Activated naive CD4-positive, alpha-beta T cell treated with Interleukin-2 at 50 U/mL for 16 hours (primary cell): Measurements from ENCODE around the gene ACAP1.
A peak's percentile ranks its signal among the peaks of the same experiment; 100 is the strongest.

Experiments
- DNase-seq: peaks from one replicate; pipeline ENCODE4 v3.0.0-alpha.2; 2020

ACAP1 gene

DNA sequence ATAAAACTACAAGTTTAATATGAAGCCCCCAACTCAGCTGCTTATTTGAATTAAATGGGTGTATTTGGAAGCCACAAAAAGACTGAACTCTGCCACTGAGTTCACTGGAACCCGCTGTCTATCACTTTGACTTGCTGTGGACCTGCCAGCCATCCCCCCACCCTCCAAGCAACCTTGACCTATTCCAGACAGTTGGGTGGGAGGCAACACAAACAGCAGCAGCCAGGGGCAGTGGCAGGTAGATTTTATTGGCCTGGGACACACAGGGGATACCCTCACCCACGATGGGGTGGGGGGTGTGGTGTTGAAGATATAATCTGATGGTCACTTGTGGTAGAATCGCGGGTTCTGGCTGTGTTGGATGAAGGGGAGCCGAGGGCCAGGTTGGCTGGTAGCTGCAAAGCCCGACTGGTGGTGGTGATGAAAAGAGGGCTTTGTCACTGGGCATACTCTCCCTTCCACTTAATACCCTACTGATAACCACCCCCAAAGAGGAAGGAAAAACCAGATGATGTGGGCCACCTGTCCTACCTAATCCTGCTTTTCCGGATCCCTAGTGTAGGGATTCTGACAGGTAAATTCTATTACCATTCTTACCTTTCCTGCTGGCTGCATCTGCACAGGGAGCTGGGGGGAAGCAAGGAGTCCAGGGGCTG, 23.8 kb upstream of the ACAP1 start:
- no peak for DNase-seq

DNA sequence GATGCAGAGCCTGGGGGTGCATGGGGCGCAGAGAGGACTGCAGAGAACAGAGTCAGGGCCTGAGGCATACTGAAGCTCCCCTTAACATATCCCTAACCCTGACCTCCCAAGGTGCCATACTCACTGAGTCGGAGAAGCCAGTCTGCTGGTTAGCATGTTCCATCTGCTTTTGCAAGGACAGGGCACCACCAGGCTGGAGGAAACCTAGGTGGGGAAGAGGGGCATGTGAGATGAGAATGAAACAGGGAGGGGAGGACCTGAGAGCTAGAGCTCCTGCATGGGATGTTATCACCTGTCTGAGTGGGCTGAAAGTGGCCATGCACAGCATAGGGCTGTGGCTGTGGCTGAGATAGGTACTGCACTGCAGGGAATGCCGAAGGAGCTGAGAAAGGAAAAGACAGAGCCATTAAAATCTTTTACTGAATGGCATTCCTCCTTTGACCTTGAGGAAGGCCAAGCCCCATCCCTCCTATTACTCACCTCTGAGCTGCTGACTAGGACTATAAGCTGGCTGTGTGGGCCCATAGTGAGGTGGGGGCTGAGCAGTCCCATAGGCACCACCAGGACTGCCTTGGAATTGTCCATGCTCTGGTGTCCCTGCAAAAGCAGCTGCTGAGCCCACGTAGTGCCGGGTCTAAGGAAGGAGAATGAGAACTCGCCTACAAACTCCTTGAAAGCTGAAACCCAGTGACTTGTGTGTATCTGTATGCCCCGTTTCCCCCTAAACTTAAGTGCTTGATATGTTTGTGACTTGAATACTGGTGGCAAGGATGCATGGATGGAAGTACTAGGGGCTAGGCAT, 23.0 kb upstream of the ACAP1 start:
- no peak for DNase-seq

GRCh38 chr17:7313890-7314718, 22.2 kb upstream of the ACAP1 start:
- no peak for DNase-seq

GRCh38 chr17:7314719-7315569, 21.4 kb upstream of the ACAP1 start, which contains the start of gene GPS2:
TSS of gene GPS2 (minus strand) at chr17:7315360. CDS start at chr17:7315052, 308 bp downstream.
- peak; percentile 94 for DNase-seq

- no peak for DNase-seq
Measured at GRCh38 chr17:7315570-7316235, 20.6 kb upstream of the ACAP1 start.

GRCh38 chr17:7317161-7317803, 19.0 kb upstream of the ACAP1 start:
- no peak for DNase-seq

DNA sequence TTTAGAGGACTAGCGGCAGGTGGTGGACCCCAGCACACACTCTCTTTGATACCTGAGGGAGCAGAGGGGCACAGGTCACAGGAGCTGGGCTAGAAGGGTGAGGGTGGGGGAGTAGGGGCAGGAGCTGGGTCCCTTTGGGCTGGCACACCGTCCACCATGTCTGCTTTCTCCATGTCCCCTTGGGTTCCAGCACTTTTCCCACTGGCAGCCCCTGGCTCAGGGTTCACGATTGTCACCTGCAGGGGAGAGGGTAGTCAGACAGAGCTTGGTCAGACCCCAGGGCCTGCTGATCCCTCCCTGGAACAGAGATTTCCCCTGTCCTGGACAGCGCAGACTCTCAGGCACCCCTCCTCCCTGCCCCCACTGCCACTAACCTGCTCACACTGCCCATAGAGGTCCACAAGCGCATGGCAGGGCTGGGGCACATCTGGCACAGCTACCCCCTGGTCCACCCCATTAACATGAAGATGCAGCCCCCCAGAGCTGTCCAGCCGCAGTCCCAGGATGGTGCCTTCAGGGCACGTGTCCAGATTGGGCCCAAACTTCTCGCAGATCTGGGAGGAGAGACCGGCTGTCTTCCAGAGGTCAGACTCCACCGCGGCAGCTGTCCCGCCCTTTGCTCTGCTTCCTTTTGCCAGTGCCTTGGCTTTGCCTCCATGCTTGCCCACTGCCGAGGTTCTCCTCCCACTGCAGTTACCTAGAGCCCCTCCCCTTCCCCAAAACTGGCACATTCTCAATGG, 18.0 kb upstream of the ACAP1 start:
- DNase-seq, result no peak

GRCh38 chr17:7321466-7321865, 14.9 kb upstream of the ACAP1 start:
- DNase-seq, result no peak

DNA sequence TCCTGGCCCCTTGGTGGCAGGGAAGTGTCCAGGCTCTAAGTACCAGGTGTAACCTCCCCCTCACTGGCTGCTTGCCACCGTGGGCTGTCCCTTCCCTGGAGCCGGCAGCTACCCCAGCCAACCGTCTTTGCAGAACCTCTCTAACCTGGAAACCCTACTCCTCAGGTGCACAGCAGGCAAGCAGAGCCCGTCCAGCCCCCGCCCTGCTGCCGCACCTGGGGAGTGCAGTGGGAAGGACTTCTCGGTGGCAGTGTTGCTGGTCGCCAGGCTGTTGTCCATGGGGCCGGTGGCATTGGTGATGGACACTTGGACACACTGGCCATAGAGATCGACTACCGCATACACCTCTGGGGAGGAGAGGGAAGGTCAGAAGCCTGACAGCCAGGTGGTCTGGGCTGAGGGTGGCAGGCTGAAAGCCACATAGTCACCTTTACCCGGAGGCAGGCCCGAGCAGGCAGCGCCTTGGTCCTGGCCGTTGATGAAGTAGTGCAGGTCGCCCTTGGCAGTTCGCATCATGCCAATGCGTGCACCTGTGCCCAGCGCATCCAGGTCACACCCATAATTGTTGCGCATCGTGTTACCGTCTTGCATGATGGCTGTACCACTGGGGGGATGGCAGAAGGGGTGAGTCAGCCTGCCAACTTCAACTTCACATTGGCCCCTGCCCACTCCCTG, 13.7 kb upstream of the ACAP1 start:
- no peak for DNase-seq

- peak; percentile 72 for DNase-seq
Measured at GRCh38 chr17:7323731-7324437, 12.4 kb upstream of the ACAP1 start.

- DNase-seq, result no peak
Measured at GRCh38 chr17:7324438-7324779, 11.9 kb upstream of the ACAP1 start.

DNA sequence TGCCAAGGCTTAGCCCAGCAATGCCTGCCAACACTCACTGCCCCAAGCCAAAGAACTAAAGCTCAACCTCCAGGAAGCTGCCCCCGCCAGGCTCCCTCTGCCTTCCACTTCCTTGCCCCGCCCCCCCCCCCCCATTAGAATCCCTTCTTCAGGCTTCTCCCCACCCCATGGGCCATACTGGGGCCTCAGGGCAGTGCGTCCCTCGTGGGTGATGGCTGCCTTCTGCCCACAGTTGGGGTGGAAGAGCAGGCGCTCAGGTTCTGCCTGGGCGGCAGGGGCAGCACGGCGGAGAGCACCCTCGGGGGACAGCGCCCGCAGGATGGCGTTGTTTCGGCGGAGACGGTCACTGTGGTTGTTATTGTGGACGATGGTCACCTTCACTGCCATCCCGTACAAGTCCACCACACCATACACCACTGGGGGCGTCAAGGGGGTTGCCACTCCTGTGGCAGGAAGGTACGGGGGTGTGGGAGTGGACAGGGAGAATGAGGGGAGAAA, 11.2 kb upstream of the ACAP1 start:
- no peak for DNase-seq

GRCh38 chr17:7326186-7326585, 10.1 kb upstream of the ACAP1 start:
- no peak for DNase-seq

GRCh38 chr17:7327056-7327455, 9.3 kb upstream of the ACAP1 start:
- no peak for DNase-seq

GRCh38 chr17:7327501-7327900, 8.8 kb upstream of the ACAP1 start:
- no peak for DNase-seq

DNA sequence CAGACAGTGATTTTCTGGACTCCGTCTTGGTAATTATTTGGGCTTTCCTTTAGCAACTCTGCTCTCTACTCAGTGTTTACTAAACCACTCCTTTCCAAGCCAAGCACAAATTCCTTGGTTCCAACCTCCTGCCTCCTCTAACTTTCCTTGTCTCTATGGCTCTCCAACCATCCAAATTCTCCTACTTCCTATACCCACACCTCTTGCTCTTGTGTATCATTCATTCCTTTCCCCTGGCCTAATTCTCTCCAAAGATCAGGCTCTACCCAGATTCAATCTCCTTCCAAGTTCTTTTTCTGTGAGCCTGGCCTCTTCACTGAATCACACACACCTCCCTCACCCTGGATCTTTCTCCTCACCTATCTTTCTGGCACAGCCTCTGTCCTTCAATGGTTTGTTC, 8.3 kb upstream of the ACAP1 start:
- DNase-seq, result no peak

DNA sequence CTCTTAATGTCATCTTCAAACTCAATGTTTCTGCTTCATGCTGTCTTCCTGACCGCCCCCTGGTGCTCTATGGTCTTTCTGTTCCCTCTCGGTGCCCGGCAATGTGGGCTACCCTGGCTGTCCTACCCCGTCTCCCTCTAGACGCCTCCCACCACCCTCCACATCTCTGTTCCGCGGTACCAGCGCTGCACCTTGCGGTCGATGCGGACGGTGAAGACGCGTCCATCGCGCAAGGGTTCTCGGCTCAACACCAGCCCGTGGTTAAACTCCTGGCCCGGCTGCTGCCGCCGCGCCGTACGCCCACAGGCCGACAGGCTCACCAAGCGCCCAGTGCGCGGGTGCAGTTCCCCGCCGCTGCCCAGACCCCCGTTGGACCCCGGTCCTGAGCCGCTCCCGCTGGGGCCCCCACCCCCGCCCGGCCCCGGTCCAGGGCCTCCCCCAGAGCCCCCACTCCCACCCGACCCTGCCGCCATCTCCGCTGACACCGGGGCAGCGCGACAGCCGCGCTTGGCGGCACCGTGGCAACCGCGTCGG, 7.4 kb upstream of the ACAP1 start, which contains the start of gene NEURL4:
Gene NEURL4, minus strand, starts transcription at position 496 of the 534 bp plus-strand sequence. Its CDS starts 23 bp downstream, at position 473.
- DNase-seq, result no peak

DNA sequence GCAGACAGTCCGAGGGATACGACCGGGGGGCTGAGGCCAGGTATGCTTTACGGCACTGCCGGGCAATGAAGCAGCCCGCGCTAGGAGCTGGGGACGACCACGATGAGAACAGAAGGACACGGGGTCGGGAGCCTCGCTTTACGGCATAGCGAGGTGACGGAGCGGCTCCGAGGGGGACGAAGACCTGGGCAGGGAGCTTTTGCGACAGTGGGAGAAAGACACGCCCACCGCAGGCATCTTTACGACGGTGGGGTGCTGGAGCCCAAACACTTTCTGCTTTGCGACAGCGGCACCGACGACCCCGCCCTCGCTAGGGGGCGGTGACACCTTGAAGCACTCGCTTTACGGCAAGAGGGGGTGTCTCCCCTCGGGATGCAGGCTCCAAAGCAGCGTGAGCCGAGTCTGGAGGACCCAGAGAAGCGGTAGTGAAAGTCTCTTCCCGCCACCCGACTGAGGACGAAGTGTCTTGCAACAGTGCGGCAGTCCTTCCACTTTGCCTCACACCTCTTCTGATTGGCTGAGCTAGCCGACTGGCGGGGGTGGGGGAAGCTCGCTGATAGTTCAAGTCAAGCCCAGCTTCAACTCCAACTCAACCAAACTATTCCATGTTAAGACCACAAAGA, 6.8 kb upstream of the ACAP1 start:
- peak; percentile 96 for DNase-seq
